ENCODE measurements around the gene FBXO11. TPM values are rescaled to one million over a fixed set of nuclear protein-coding genes. Genes with fewer than 3 reads are reported as not detected.

The FBXO11 gene
- total and polyA plus RNA-seq, 4 experiments from 2014 or later = 4.7 to 87.3 (median 48.9) TPM

DNA sequence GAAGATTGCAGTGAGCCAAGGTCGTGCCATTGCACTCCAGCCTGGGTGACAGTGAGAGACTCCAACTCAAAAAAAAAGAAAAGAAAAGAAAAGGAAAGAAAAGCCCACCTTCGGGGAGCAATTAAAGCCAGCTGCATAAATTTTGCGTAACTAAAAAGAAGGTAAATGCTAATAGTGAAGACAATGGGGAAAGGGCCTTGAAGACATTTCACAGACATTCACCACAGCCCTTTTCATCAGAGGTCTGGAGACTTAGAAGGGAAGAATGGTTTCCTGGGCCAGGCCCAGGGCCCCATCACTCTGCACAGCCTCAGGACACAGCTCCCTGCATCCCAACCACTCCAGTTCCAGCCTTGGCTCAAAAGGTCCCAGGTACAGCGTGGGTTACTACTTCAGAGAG lies 158.4 kb downstream of the FBXO11 start:
- Histone ChIP-seq H3K4me3 (ENCODE audit: low read length in 2 of 2) (no peak overlapping the region), H3K4me1 (ENCODE audit: insufficient read depth, low read length) (no peaks in the 10 kb centered on the region), H3K27me3 (ENCODE audit: insufficient read depth, low read length) (no peaks in the 10 kb centered on the region), H3K36me3 (ENCODE audit: insufficient read depth, low read length) (no peaks in the 10 kb centered on the region), H3K27ac (ENCODE audit: low read depth, low read length) (no peak overlapping the region), H3K9me3 (ENCODE audit: control insufficient read depth in 1 of 2, low read length in 2 of 2) (no peaks in the 10 kb centered on the region)
- no peak overlapping the region for H3K4me3 Mint-ChIP-seq
- peaks cover 1 to 5% of the 10 kb centered on the region in 2 donors for H3K36me3 Mint-ChIP-seq
- H3K4me1 Mint-ChIP-seq = peaks cover 0 to 12% (median 3%) of the 10 kb centered on the region in 4 donors
- DNase-seq = no peak
- intact Hi-C loops (cut with micrococcal nuclease) = no loop called here
- H3K9me3 Mint-ChIP-seq = peaks cover 0 to 20% (median 9%) of the 10 kb centered on the region in 8 donors
- ChIA-PET CTCF (ENCODE audit: partially characterized antibody) (no interaction called here), POLR2A (ENCODE audit: partially characterized antibody) (no interaction called here)
- H3K27me3 Mint-ChIP-seq = peaks cover 8 to 9% of the 10 kb centered on the region in 2 donors
- H3K27ac Mint-ChIP-seq = no peak overlapping the region

DNA sequence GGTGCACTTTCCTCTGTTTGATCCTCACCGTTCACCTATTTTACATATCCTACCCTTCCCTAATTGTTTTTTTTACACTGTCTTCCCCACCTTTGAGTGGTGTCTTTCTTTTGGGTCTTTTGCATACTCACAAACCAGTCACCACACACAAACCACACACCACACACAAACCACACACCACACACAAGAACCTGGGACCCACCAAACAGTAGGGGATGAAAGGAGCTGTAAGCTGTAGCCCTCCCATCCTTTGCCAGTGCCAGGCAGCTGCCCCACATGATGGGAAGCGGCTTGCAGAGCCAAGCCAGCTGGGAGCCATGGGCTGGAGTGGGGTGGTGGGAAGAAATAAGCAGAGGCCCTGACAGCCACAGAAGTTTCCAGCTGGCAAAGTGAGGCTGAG lies 162.2 kb downstream of the FBXO11 start:
- H3K27me3 ChIP-seq (ENCODE audit: insufficient read depth, low read length) = no peaks in the 10 kb centered on the region
- H3K4me3 ChIP-seq (ENCODE audit: low read length in 2 of 2) = no peak overlapping the region
- no peaks in the 10 kb centered on the region for H3K36me3 ChIP-seq (ENCODE audit: insufficient read depth, low read length)
- ChIA-PET POLR2A (ENCODE audit: partially characterized antibody) (no interaction called here), CTCF (ENCODE audit: partially characterized antibody) (interaction anchor here (2.5 kb wide), 1 partner anchor 23 kb away, joined by 7 read pairs; no protein-coding TSS in a partner anchor)
- H3K27ac ChIP-seq (ENCODE audit: low read depth, low read length) = no peak overlapping the region
- intact Hi-C loops (cut with micrococcal nuclease) = no loop called here
- H3K27ac Mint-ChIP-seq = no peak overlapping the region
- H3K4me1 Mint-ChIP-seq = no peaks in the 10 kb centered on the region
- H3K4me3 Mint-ChIP-seq = no peak overlapping the region
- H3K36me3 Mint-ChIP-seq = peaks cover 0 to 5% of the 10 kb centered on the region in 2 donors
- H3K4me1 ChIP-seq (ENCODE audit: insufficient read depth, low read length) = no peaks in the 10 kb centered on the region
- peaks cover 0 to 20% (median 9%) of the 10 kb centered on the region in 8 donors for H3K9me3 Mint-ChIP-seq
- peaks cover 9 to 12% of the 10 kb centered on the region in 2 donors for H3K27me3 Mint-ChIP-seq
- DNase-seq = no peak
- H3K9me3 ChIP-seq (ENCODE audit: control insufficient read depth in 1 of 2, low read length in 2 of 2) = no peaks in the 10 kb centered on the region

DNA sequence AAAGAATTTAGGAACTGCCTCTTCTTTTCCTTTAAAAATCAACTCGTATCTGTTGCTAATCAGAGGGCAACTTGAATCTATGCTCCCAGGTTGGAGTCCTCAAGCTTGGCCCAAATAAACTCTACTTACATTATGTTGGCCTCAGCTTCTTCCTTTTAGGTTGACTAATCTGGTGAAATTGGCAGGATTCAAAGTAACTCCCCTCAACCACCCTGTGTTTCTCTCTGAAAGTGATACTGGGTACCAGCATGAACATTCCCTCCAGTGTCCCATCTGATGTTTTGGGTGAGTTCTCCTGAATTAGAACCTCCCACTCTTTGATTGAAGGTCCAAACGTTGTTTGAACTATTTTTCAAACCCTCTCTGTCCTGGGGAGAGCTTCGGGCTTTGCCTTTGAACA lies 164.7 kb downstream of the FBXO11 start:
- H3K27ac ChIP-seq (ENCODE audit: low read depth, low read length) = no peak overlapping the region
- H3K27me3 Mint-ChIP-seq = peaks cover 11 to 12% of the 10 kb centered on the region in 2 donors
- no peaks in the 10 kb centered on the region for H3K36me3 ChIP-seq (ENCODE audit: insufficient read depth, low read length)
- intact Hi-C loops (cut with micrococcal nuclease) = no loop called here
- H3K27ac Mint-ChIP-seq = no peak overlapping the region
- H3K4me1 Mint-ChIP-seq = no peaks in the 10 kb centered on the region
- no peaks in the 10 kb centered on the region for H3K9me3 ChIP-seq (ENCODE audit: control insufficient read depth in 1 of 2, low read length in 2 of 2)
- H3K4me3 ChIP-seq (ENCODE audit: low read length in 2 of 2) = no peak overlapping the region
- no peak for DNase-seq
- no peak overlapping the region for H3K4me3 Mint-ChIP-seq
- peaks cover 0 to 1% of the 10 kb centered on the region in 2 donors for H3K36me3 Mint-ChIP-seq
- CTCF ChIA-PET (ENCODE audit: partially characterized antibody) = interaction anchor here (0.8 kb wide), 1 partner anchor 26 kb away, joined by 3 read pairs; no protein-coding TSS in a partner anchor
- H3K9me3 Mint-ChIP-seq = peaks cover 0 to 9% (median 2%) of the 10 kb centered on the region in 8 donors
- H3K27me3 ChIP-seq (ENCODE audit: insufficient read depth, low read length) = no peaks in the 10 kb centered on the region
- POLR2A ChIA-PET (ENCODE audit: partially characterized antibody) = no interaction called here
- no peaks in the 10 kb centered on the region for H3K4me1 ChIP-seq (ENCODE audit: insufficient read depth, low read length)

DNA sequence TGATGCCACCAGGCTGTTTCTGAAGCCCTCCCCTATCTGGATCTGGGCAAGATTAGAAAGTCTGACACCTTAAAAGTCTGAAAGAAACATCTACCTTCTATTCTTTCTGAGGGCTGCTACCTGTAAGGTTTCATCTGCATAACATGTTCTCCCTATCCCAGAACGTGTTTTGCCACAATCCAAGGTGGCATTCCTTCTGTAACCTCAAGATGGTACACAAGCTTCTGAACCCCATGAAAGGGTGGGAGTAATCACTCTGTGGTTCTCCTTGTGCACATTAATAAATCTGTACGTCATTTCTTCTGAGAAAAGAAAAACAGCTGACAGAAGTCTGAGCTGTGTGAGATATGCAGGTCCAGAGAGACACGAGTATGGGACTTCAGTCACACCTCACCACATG lies 165.2 kb downstream of the FBXO11 start:
- no peak overlapping the region for H3K4me3 Mint-ChIP-seq
- CTCF ChIA-PET (ENCODE audit: partially characterized antibody) = interaction anchor here (0.8 kb wide), 1 partner anchor 26 kb away, joined by 3 read pairs; no protein-coding TSS in a partner anchor

More for the DNA sequence above, 165.2 kb downstream of the FBXO11 start:
- no peak overlapping the region for H3K27ac Mint-ChIP-seq
- intact Hi-C loops (cut with micrococcal nuclease) = no loop called here
- no peaks in the 10 kb centered on the region for H3K4me1 Mint-ChIP-seq
- DNase-seq = no peak
- H3K9me3 Mint-ChIP-seq = peaks cover 0 to 5% (median 0%) of the 10 kb centered on the region in 8 donors
- POLR2A ChIA-PET (ENCODE audit: partially characterized antibody) = no interaction called here
- no peaks in the 10 kb centered on the region for H3K36me3 ChIP-seq (ENCODE audit: insufficient read depth, low read length)
- H3K36me3 Mint-ChIP-seq = no peaks in the 10 kb centered on the region
- H3K9me3 ChIP-seq (ENCODE audit: control insufficient read depth in 1 of 2, low read length in 2 of 2) = no peaks in the 10 kb centered on the region
- H3K27me3 ChIP-seq (ENCODE audit: insufficient read depth, low read length) = no peaks in the 10 kb centered on the region
- no peak overlapping the region for H3K27ac ChIP-seq (ENCODE audit: low read depth, low read length)
- no peaks in the 10 kb centered on the region for H3K4me1 ChIP-seq (ENCODE audit: insufficient read depth, low read length)
- H3K4me3 ChIP-seq (ENCODE audit: low read length in 2 of 2) = no peak overlapping the region
- peaks cover 11 to 12% of the 10 kb centered on the region in 2 donors for H3K27me3 Mint-ChIP-seq

Other genes starting within 250 kb of the FBXO11 start
- gene MSH6, start 123.4 kb downstream of the FBXO11 start, total RNA-seq = 10 to 100 TPM; 39.4 to 49.9 TPM
- 10 to 100 TPM; 11.9 to 35.8 TPM for gene MSH6, start 123.4 kb downstream of the FBXO11 start, polyA plus RNA-seq

All from CD4-positive, alpha-beta memory T cell (primary cell).